ENCODE data around the gene SBK2. TPM values are rescaled to one million over a fixed set of nuclear protein-coding genes. Genes with fewer than 3 reads are reported as not detected.

Gene SBK2
- total RNA-seq, 4 donors from 2014 or later = not detected

GRCh38 chr19:55526216-55527196, 10.4 kb downstream of the SBK2 start:
- H3K36me3 ChIP-seq = no peaks in the 10 kb centered on the region
- H3K27ac ChIP-seq (replicated peaks in 1 of 4) = no peak overlapping the region
- H3K9me3 ChIP-seq = no peaks in the 10 kb centered on the region
- H3K27me3 ChIP-seq = peaks cover 0 to 27% (median 0%) of the 10 kb centered on the region in 4 donors
- peak overlapping the region in 1 of 4 donors; percentile 8 for H3K4me3 ChIP-seq
- H3K4me1 ChIP-seq = peaks cover 10 to 24% (median 21%) of the 10 kb centered on the region in 4 donors
- 28% methylated on average over 32 of the region's 35 CpGs for WGBS
- intact Hi-C loops (cut with DNase I) = no loop called here
- no peak for DNase-seq (ENCODE audit: extremely low spot score)
- no peak for TF ChIP-seq EP300 (IDR thresholded peaks at IDR 0.05)
- TF ChIP-seq POLR2A (IDR thresholded peaks at IDR 0.05; ENCODE audit: low read depth) = no peak

- intact Hi-C loops (cut with DNase I) = no loop called here
- no peaks in the 10 kb centered on the region for H3K36me3 ChIP-seq
- TF ChIP-seq POLR2AphosphoS5 (IDR thresholded peaks at IDR 0.05) (no peak), POLR2A (IDR thresholded peaks at IDR 0.05; ENCODE audit: low read depth) (no peak), EP300 (IDR thresholded peaks at IDR 0.05) (no peak), CTCF (IDR thresholded peaks at IDR 0.05) (no peak)
- WGBS = 38% methylated on average over 27 of the region's 29 CpGs
- peaks cover 12 to 30% (median 25%) of the 10 kb centered on the region in 4 donors for H3K4me1 ChIP-seq
- H3K27me3 ChIP-seq = peaks cover 0 to 27% (median 0%) of the 10 kb centered on the region in 4 donors
- H3K4me3 ChIP-seq = no peak overlapping the region
- H3K9me3 ChIP-seq = no peaks in the 10 kb centered on the region
- no peak for DNase-seq (ENCODE audit: extremely low spot score)
- no peak overlapping the region for H3K27ac ChIP-seq (replicated peaks in 1 of 4)
Observed at GRCh38 chr19:55525289-55526101, 11.4 kb downstream of the SBK2 start.

GRCh38 chr19:55520691-55521292, 16.1 kb downstream of the SBK2 start:
- Histone ChIP-seq H3K4me3 (no peak overlapping the region), H3K4me1 (peaks cover 13 to 31% (median 24%) of the 10 kb centered on the region in 4 donors), H3K36me3 (no peaks in the 10 kb centered on the region), H3K9me3 (no peaks in the 10 kb centered on the region), H3K27ac (replicated peaks in 1 of 4) (no peak overlapping the region), H3K27me3 (peaks cover 0 to 7% (median 0%) of the 10 kb centered on the region in 4 donors)
- DNase-seq (ENCODE audit: extremely low spot score) = no peak
- intact Hi-C loops (cut with DNase I) = no loop called here
- TF ChIP-seq POLR2A (IDR thresholded peaks at IDR 0.05; ENCODE audit: low read depth) (no peak), EP300 (IDR thresholded peaks at IDR 0.05) (no peak), POLR2AphosphoS5 (IDR thresholded peaks at IDR 0.05) (no peak), CTCF (IDR thresholded peaks at IDR 0.05) (no peak)
- 72% methylated on average over 13 of the region's 14 CpGs for WGBS

- no peaks in the 10 kb centered on the region for H3K9me3 ChIP-seq
- 84% methylated on average over 10 of the region's 10 CpGs for WGBS
- TF ChIP-seq POLR2A (IDR thresholded peaks at IDR 0.05; ENCODE audit: low read depth) (no peak), CTCF (IDR thresholded peaks at IDR 0.05) (no peak), EP300 (IDR thresholded peaks at IDR 0.05) (no peak), POLR2AphosphoS5 (IDR thresholded peaks at IDR 0.05) (no peak)
- peaks cover 9 to 25% (median 19%) of the 10 kb centered on the region in 4 donors for H3K4me1 ChIP-seq
- DNase-seq (ENCODE audit: extremely low spot score) = no peak
- H3K4me3 ChIP-seq = no peak overlapping the region
- no peaks in the 10 kb centered on the region for H3K27me3 ChIP-seq
- H3K27ac ChIP-seq (replicated peaks in 1 of 4) = no peak overlapping the region
- peaks cover 0 to 6% (median 3%) of the 10 kb centered on the region in 4 donors for H3K36me3 ChIP-seq
- intact Hi-C loops (cut with DNase I) = no loop called here
Observed at GRCh38 chr19:55519451-55520311, 17.3 kb downstream of the SBK2 start.
